HG02840 (cell line): ENCODE measurements around the gene NOTCH2.
"Not testable (repeated sequence)": the region's sequence is repeated elsewhere in the genome, so short reads cannot be mapped to it uniquely, and the experiment has no call there.

Experiments
- ATAC-seq: cut with Tn5 transposase; IDR thresholded peaks from one replicate; pipeline ENCODE4 v1.9.1; 2021; ENCODE audit warnings: mild to moderate bottlenecking, moderate library complexity, moderate number of reproducible peaks; ENCODE audit not compliant: unreplicated experiment, low FRiP score

Gene NOTCH2

GRCh38 chr1:120087959-120088358 is 18.5 kb upstream of the NOTCH2 start:
- not testable (repeated sequence) for ATAC-seq

- ATAC-seq, result not testable (repeated sequence)
Measured at GRCh38 chr1:120069920-120070214, 405 bp upstream of the NOTCH2 start.

- ATAC-seq, result not testable (repeated sequence)
Measured at GRCh38 chr1:120068683-120069066, 787 bp downstream of the NOTCH2 start.

- not testable (repeated sequence) for ATAC-seq
Measured at GRCh38 chr1:120048208-120048607, 21.3 kb downstream of the NOTCH2 start.

GRCh38 chr1:120041771-120042170 is 27.7 kb downstream of the NOTCH2 start:
- not testable (repeated sequence) for ATAC-seq

- not testable (repeated sequence) for ATAC-seq
Measured at GRCh38 chr1:120032253-120032652, 37.2 kb downstream of the NOTCH2 start.

- ATAC-seq, result not testable (repeated sequence)
Measured at GRCh38 chr1:120023791-120024190, 45.7 kb downstream of the NOTCH2 start.

- ATAC-seq, result not testable (repeated sequence)
Measured at GRCh38 chr1:120014978-120015377, 54.5 kb downstream of the NOTCH2 start.

GRCh38 chr1:120008320-120008719 is 61.1 kb downstream of the NOTCH2 start:
- not testable (repeated sequence) for ATAC-seq

- not testable (repeated sequence) for ATAC-seq
Measured at GRCh38 chr1:120007850-120008249, 61.6 kb downstream of the NOTCH2 start.

- not testable (repeated sequence) for ATAC-seq
Measured at GRCh38 chr1:120001035-120001434, 68.4 kb downstream of the NOTCH2 start.

GRCh38 chr1:119996731-119997312 is 72.6 kb downstream of the NOTCH2 start:
- not testable (repeated sequence) for ATAC-seq

- not testable (repeated sequence) for ATAC-seq
Measured at GRCh38 chr1:119995975-119996374, 73.5 kb downstream of the NOTCH2 start.

GRCh38 chr1:119988306-119989062 is 81.0 kb downstream of the NOTCH2 start:
- no peak for ATAC-seq

GRCh38 chr1:119987686-119988085 is 81.8 kb downstream of the NOTCH2 start:
- ATAC-seq, result no peak

- ATAC-seq, result no peak
Measured at GRCh38 chr1:119987112-119987511, 82.3 kb downstream of the NOTCH2 start.

GRCh38 chr1:119986007-119986497 is 83.4 kb downstream of the NOTCH2 start:
- no peak for ATAC-seq

GRCh38 chr1:119984771-119985170 is 84.7 kb downstream of the NOTCH2 start:
- no peak for ATAC-seq

- ATAC-seq, result no peak
Measured at GRCh38 chr1:119981986-119982815, 87.3 kb downstream of the NOTCH2 start.

GRCh38 chr1:119981496-119981895 is 88.0 kb downstream of the NOTCH2 start:
- no peak for ATAC-seq

- ATAC-seq, result no peak
Measured at GRCh38 chr1:119978018-119978505, 91.4 kb downstream of the NOTCH2 start.
